H1 (cell line): ENCODE results near the gene TUNAR. TPM values are rescaled to one million over a fixed set of nuclear protein-coding genes. Genes with fewer than 3 reads are reported as not detected.

Experiments
- CTCF ChIA-PET: fragments of 300-600 bp; sonication (Branson Sonifier 250); formaldehyde crosslinking; loops from one replicate; lab custom pipeline; 2021; ENCODE audit not compliant: partially characterized antibody; lab: Charles Lee
- POLR2A ChIA-PET: fragments of 300-600 bp; sonication (Branson Sonifier 250); formaldehyde crosslinking; loops from one replicate; lab custom pipeline; 2021; ENCODE audit warnings: inconsistent platforms; ENCODE audit not compliant: partially characterized antibody; lab: Charles Lee
- DNase-seq, 2 experiments: peaks; one replicate each; pipeline versions ENCODE4 v3.0.0 to v3.0.0-alpha.2; 2010 to 2022; ENCODE audit warnings: low spot score in 2 of 2, low read depth in 1 of 2, mixed read lengths in 1 of 2
- FAIRE-seq: peaks from 2 replicates; lab custom pipeline; 2011; peaks lifted over from hg19 to GRCh38; lab: Jason Lieb, UNC
- H2AFZ ChIP-seq: 2 replicates; pipeline ENCODE4 v1.8.1; 2012; ENCODE audit warnings: low read length, inconsistent platforms
- H2AK5ac ChIP-seq: 2 replicates; pipeline ENCODE4 v1.6.1; 2013; ENCODE audit warnings: low read depth, low read length
- H2BK120ac ChIP-seq: replicated peaks from 2 replicates; pipeline ENCODE3; 2013; ENCODE audit warnings: low read depth, low read length, inconsistent platforms
- H2BK12ac ChIP-seq: 2 replicates; pipeline ENCODE4 v1.6.1; 2013; ENCODE audit warnings: low read depth, low read length
- H2BK15ac ChIP-seq: 2 replicates; pipeline ENCODE4 v1.6.1; 2013; ENCODE audit warnings: low read length
- H2BK20ac ChIP-seq: 2 replicates; pipeline ENCODE4 v1.6.1; 2013; ENCODE audit warnings: low read length
- H2BK5ac ChIP-seq: 2 replicates; pipeline ENCODE4 v1.6.1; 2013; ENCODE audit warnings: low read depth, low read length
- H3K14ac ChIP-seq: 2 replicates; pipeline ENCODE4 v1.6.1; 2013; ENCODE audit warnings: inconsistent platforms; ENCODE audit not compliant: insufficient read length
- H3K18ac ChIP-seq: 2 replicates; pipeline ENCODE4 v1.6.1; 2013; ENCODE audit warnings: low read length; ENCODE audit errors: extremely low read depth
- H3K23ac ChIP-seq: 2 replicates; pipeline ENCODE4 v1.6.1; 2013; ENCODE audit warnings: inconsistent platforms; ENCODE audit not compliant: insufficient read length
- H3K23me2 ChIP-seq: 2 replicates; pipeline ENCODE4 v1.6.1; 2013; ENCODE audit warnings: low read depth, low read length
- H3K27ac ChIP-seq: 2 replicates; pipeline ENCODE4 v1.6.1; 2011; ENCODE audit warnings: low read depth, low read length, inconsistent platforms
- H3K27me3 ChIP-seq, 4 experiments: replicated peaks in 1 of 4; 1 replicate in 1 of 4; 2 replicates in 3 of 4; pipeline versions ENCODE4 v1.6.1 to v1.8.1; 2011 to 2013; ENCODE audit warnings: low read length in 3 of 4, mild to moderate bottlenecking in 3 of 4, inconsistent platforms in 2 of 4, mixed read lengths in 2 of 4, moderate library complexity in 1 of 4; ENCODE audit not compliant: control insufficient read depth in 3 of 4, insufficient read depth in 3 of 4; ENCODE audit errors: extremely low read depth in 1 of 4
- H3K36me3 ChIP-seq, 4 experiments: 2 replicates each; pipeline versions ENCODE4 v1.6.1 to v1.8.1; 2011 to 2013; ENCODE audit warnings: mild to moderate bottlenecking in 4 of 4, low read length in 3 of 4, moderate library complexity in 2 of 4, control low read depth in 1 of 4, inconsistent platforms in 1 of 4; ENCODE audit not compliant: insufficient read depth in 4 of 4, control insufficient read depth in 2 of 4
- H3K4ac ChIP-seq: replicated peaks from 2 replicates; pipeline ENCODE3; 2013; ENCODE audit warnings: low read length, low read depth, mixed read lengths, inconsistent platforms; ENCODE audit not compliant: insufficient read length
- H3K4me1 ChIP-seq, 4 experiments: replicated peaks in 1 of 4; 1 replicate in 1 of 4; 2 replicates in 3 of 4; pipeline versions ENCODE4 v1.6.1 to v1.8.1; 2011 to 2013; ENCODE audit warnings: low read length in 3 of 4, inconsistent platforms in 2 of 4, mixed read lengths in 1 of 4; ENCODE audit not compliant: insufficient read depth in 4 of 4, control insufficient read depth in 3 of 4
- H3K4me2 ChIP-seq, 2 experiments: 2 replicates each; pipeline versions ENCODE4 v1.6.1 to v1.8.1; 2011 to 2013; ENCODE audit warnings: low read depth in 2 of 2, low read length in 2 of 2, control low read depth in 1 of 2, inconsistent platforms in 1 of 2, mild to moderate bottlenecking in 1 of 2; ENCODE audit not compliant: insufficient read depth in 1 of 2
- H3K4me3 ChIP-seq, 4 experiments: fragments of 200-600, 300-600 bp in 1 of 4; sonication (generic), shearing (Covaris generic), sonication (Bioruptor Twin) in 1 of 4; 2 replicates each; pipeline versions ENCODE4 v1.5.1 to v1.8.1; 2011 to 2016; ENCODE audit warnings: low read length in 4 of 4, low read depth in 3 of 4, control low read depth in 2 of 4, inconsistent platforms in 2 of 4, mild to moderate bottlenecking in 2 of 4, mixed read lengths in 1 of 4, moderate library complexity in 1 of 4; ENCODE audit not compliant: insufficient read depth in 2 of 4; ENCODE audit errors: extremely low read depth in 1 of 4
- H3K56ac ChIP-seq: replicated peaks from 2 replicates; pipeline ENCODE3; 2013; ENCODE audit warnings: low read depth, mild to moderate bottlenecking, mixed read lengths, low read length, inconsistent platforms; ENCODE audit not compliant: insufficient read length
- H3K79me1 ChIP-seq: 2 replicates; pipeline ENCODE4 v1.6.1; 2013; ENCODE audit warnings: low read depth, low read length, control low read depth
- H3K79me2 ChIP-seq, 2 experiments: 2 replicates each; pipeline versions ENCODE4 v1.6.1 to v1.8.1; 2012 to 2013; ENCODE audit warnings: low read length in 2 of 2, mild to moderate bottlenecking in 2 of 2, inconsistent platforms in 1 of 2; ENCODE audit not compliant: insufficient read depth in 2 of 2, control insufficient read depth in 1 of 2
- H3K9ac ChIP-seq, 4 experiments: replicated peaks in 1 of 4; 1 replicate in 1 of 4; 2 replicates in 3 of 4; pipeline versions ENCODE4 v1.6.1 to v1.8.1; 2011 to 2013; ENCODE audit warnings: low read depth in 3 of 4, low read length in 3 of 4, control low read depth in 2 of 4, mild to moderate bottlenecking in 2 of 4, moderate library complexity in 2 of 4, inconsistent platforms in 1 of 4; ENCODE audit errors: extremely low read depth in 1 of 4
- H3K9me3 ChIP-seq, 2 experiments: 2 replicates each; pipeline versions ENCODE4 v1.6.1 to v1.8.1; 2012 to 2013; ENCODE audit warnings: mild to moderate bottlenecking in 2 of 2, moderate library complexity in 2 of 2, control low read depth in 1 of 2, inconsistent platforms in 1 of 2, low read depth in 1 of 2, low read length in 1 of 2, mixed read lengths in 1 of 2; ENCODE audit not compliant: insufficient read depth in 2 of 2
- H4K20me1 ChIP-seq, 2 experiments: replicated peaks in 1 of 2; 2 replicates each; pipeline versions ENCODE3 to v1.8.1; 2011 to 2013; ENCODE audit warnings: inconsistent platforms in 2 of 2, low read length in 2 of 2, mild to moderate bottlenecking in 1 of 2; ENCODE audit not compliant: insufficient read depth in 2 of 2, control insufficient read depth in 1 of 2
- H4K5ac ChIP-seq: 2 replicates; pipeline ENCODE4 v1.6.1; 2013; ENCODE audit warnings: low read length, low read depth, mixed read lengths, inconsistent platforms; ENCODE audit not compliant: insufficient read length
- H4K8ac ChIP-seq: 2 replicates; pipeline ENCODE4 v1.8.0; 2013; ENCODE audit warnings: mild to moderate bottlenecking, moderate library complexity, low read length, inconsistent platforms; ENCODE audit not compliant: insufficient read depth; ENCODE audit errors: extremely low read depth
- H4K91ac ChIP-seq: replicated peaks from 2 replicates; pipeline ENCODE3; 2013; ENCODE audit warnings: low read length, mixed read lengths, inconsistent platforms; ENCODE audit not compliant: insufficient read length
- CTBP2 ChIP-seq: IDR thresholded peaks from 2 replicates; pipeline ENCODE4 v1.7.0; 2011; ENCODE audit warnings: borderline replicate concordance, mild to moderate bottlenecking, moderate library complexity, mixed read lengths, low read length; ENCODE audit not compliant: insufficient read depth, insufficient read length
- WGBS, 2 experiments: shearing (Covaris generic) in 1 of 2; methylation state at CpG; one replicate each; pipeline versions ENCODE4 v1.1.6 to v1.1.7; 2013 to 2015; ENCODE audit warnings: low lambda C conversion rate in 2 of 2, mixed read lengths in 2 of 2, inconsistent platforms in 1 of 2, low coverage in 1 of 2, missing lambda C conversion rate in 1 of 2; ENCODE audit not compliant: insufficient replicate concordance in 2 of 2, insufficient coverage in 1 of 2, insufficient read length in 1 of 2; ENCODE audit errors: extremely low coverage in 1 of 2, missing lambda C conversion rate in 1 of 2; 5-methylcytosine and 5-hydroxymethylcytosine counted together
- polyA plus RNA-seq, 7 experiments: library from polyadenylated mRNA; depleted of rRNA in 3 of 7; stranded (reverse) in 5 of 7; unstranded in 2 of 7; fragments of >200 nt in 5 of 7; fragments of 200-250 nt in 2 of 7; gene quantifications; 1 replicate in 5 of 7; 2 replicates in 1 of 7; 4 replicates in 1 of 7; pipeline versions ENCODE4 v1.2.1 to v1.2.3, GENCODE V29; 2011 to 2013; ENCODE audit warnings: missing spikeins in 2 of 7, mixed read lengths in 2 of 7
- total RNA-seq: library from RNA; stranded (reverse); fragmentation: NEBNext Ultra II Directional; extraction: Animal tissue kit (Norgen Biotek cat#: 25700); gene quantifications from 2 replicates; pipeline ENCODE4 v1.2.1, GENCODE V29; 2021

TUNAR gene
- total and polyA plus RNA-seq, 2 of the 8 experiments (the other 6 are each of a cell fraction or from before 2014, with no cell fraction given) = 12.8 to 63.9 TPM

DNA sequence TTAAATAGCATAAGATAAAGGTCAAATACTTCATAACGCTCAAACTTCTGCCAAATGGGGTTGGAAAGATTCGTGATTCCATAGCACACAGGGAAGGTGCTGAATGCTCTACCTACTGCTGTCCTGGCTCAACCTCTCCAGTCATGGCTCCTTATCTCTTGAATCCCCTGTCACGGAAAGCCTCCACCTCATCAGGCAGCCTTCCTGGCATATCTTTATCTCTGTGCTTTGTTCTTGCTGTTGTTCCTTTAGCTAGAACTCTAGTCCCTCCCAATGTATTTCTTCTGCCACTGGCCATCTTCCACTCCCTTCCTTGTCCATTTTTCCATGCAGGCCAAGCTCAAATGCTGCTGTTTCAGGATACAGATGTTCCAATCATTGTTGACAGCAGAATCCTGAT lies 26.9 kb upstream of the TUNAR start:
- H2BK12ac ChIP-seq = no peak overlapping the region
- no peak overlapping the region for H4K8ac ChIP-seq
- no peak for FAIRE-seq
- peak overlapping the region; percentile 50 for H3K4ac ChIP-seq
- no peaks in the 10 kb centered on the region for H3K36me3 ChIP-seq
- H3K56ac ChIP-seq = no peak overlapping the region
- no peak overlapping the region for H3K18ac ChIP-seq
- no peak overlapping the region for H2BK120ac ChIP-seq
- H3K27me3 ChIP-seq = no peaks in the 10 kb centered on the region; a peak in 1 of 7 replicates
- H3K79me1 ChIP-seq = no peaks in the 10 kb centered on the region
- H3K4me1 ChIP-seq = peaks cover 0 to 6% (median 0%) of the 10 kb centered on the region in 4 experiments; a peak in 1 of 7 replicates
- no peak overlapping the region for H3K14ac ChIP-seq
- DNase-seq = no peak
- H3K23me2 ChIP-seq = no peaks in the 10 kb centered on the region
- no peak overlapping the region for H2AFZ ChIP-seq
- H4K91ac ChIP-seq = peak overlapping the region; percentile 55
- no peak overlapping the region for H3K9ac ChIP-seq
- no peak overlapping the region for H3K4me3 ChIP-seq
- no peak overlapping the region for H2BK20ac ChIP-seq
- H2AK5ac ChIP-seq = no peak overlapping the region
- 91% methylated on average over 3 of the region's 3 CpGs; no CpG with 5 or more reads in 1 of the 2 experiments for WGBS, 2 experiments
- 0 out of 4 replicates have a peak, but pooled peaks cover 0 to 3% of the 10 kb centered on the region in 2 experiments for H3K9me3 ChIP-seq
- ChIA-PET CTCF (interaction anchor here (0.7 to 1.9 kb wide), 9 partner anchors 9 to 302 kb away, joined by 3 to 10 read pairs (median 3); no protein-coding TSS in a partner anchor), POLR2A (no interaction called here)
- H2BK15ac ChIP-seq = 0 out of 2 replicates have a peak overlapping the region, but pooled peaks have one; percentile 54
- H4K20me1 ChIP-seq = no peaks in the 10 kb centered on the region
- no peak for TF ChIP-seq CTBP2
- H3K4me2 ChIP-seq = no peak overlapping the region
- H3K23ac ChIP-seq = no peak overlapping the region
- no peak overlapping the region for H3K27ac ChIP-seq
- no peaks in the 10 kb centered on the region for H3K79me2 ChIP-seq
- no peak overlapping the region for H4K5ac ChIP-seq
- no peak overlapping the region for H2BK5ac ChIP-seq
